ENCODE results near the gene PLA2G4B.

DNA sequence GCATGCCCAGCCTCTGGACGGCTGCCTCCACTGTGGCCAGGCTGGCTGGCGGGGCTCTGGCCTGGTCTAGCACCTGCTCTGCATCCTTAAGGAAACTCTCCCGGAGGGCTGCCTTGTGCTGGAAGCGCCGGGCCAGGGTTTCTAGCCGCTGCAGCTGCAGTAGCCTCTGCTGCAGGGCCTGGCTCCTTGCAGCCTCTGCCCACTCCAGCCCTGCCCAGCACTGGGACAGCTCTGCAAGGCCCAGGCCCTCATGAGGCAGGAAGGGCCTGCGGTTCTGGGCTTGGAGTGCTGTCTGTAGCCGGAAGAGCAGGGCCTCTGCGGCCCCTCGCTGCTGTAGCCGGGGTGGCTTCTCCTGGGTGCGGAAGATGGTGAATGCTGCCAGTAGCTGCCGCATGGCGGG, 47.2 kb downstream of the PLA2G4B start:
- TF ChIP-seq, protein P1, sequence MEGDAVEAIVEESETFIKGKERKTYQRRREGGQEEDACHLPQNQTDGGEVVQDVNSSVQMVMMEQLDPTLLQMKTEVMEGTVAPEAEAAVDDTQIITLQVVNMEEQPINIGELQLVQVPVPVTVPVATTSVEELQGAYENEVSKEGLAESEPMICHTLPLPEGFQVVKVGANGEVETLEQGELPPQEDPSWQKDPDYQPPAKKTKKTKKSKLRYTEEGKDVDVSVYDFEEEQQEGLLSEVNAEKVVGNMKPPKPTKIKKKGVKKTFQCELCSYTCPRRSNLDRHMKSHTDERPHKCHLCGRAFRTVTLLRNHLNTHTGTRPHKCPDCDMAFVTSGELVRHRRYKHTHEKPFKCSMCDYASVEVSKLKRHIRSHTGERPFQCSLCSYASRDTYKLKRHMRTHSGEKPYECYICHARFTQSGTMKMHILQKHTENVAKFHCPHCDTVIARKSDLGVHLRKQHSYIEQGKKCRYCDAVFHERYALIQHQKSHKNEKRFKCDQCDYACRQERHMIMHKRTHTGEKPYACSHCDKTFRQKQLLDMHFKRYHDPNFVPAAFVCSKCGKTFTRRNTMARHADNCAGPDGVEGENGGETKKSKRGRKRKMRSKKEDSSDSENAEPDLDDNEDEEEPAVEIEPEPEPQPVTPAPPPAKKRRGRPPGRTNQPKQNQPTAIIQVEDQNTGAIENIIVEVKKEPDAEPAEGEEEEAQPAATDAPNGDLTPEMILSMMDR (IDR thresholded peaks at IDR 0.05 in 4 of 5, conservative IDR thresholded peaks at IDR 0.05 in 1 of 5) = no peak
- TF ChIP-seq POLR2A (IDR thresholded peaks at IDR 0.05) = no peak
